GM12878 (cell line): Measurements from ENCODE around the gene CCT6B. TPM values are rescaled to one million over a fixed set of nuclear protein-coding genes. Genes with fewer than 3 reads are reported as not detected.

Experiments used
- ATAC-seq: fragments of 200-7000 bp; cut with Tn5 transposase; 3 replicates; pipeline ENCODE4 v1.9.1; 2020; ENCODE audit warnings: mild to moderate bottlenecking, moderate library complexity
- BruUV-seq: library from RNA; stranded (reverse); fragments of 400-500 nt; replicated peaks from 2 replicates; lab custom pipeline; 2021; lab: Mats Ljungman, UMichigan
- CTCF ChIA-PET: fragments of 300-600 bp; sonication (Branson Sonifier 250); formaldehyde crosslinking; extraction: SDS; loops from one replicate; lab custom pipeline; 2021; ENCODE audit warnings: inconsistent platforms; lab: Yijun Ruan, JAX
- POLR2A ChIA-PET: fragments of 350-600 bp; formaldehyde crosslinking; extraction: SDS; loops from one replicate; lab custom pipeline; 2021; ENCODE audit warnings: inconsistent platforms; lab: Charles Lee
- RAD21 ChIA-PET: fragments of 300-600 bp; sonication (Branson Sonifier 250); formaldehyde crosslinking; loops from one replicate; lab custom pipeline; 2023; ENCODE audit warnings: antibody characterized with exemption; ENCODE audit not compliant: unreplicated experiment; lab: Charles Lee
- SMC1A ChIA-PET: fragments of 300-600 bp; sonication (Branson Sonifier 250); formaldehyde crosslinking; loops from one replicate; lab custom pipeline; 2023; ENCODE audit not compliant: unreplicated experiment, uncharacterized antibody; lab: Charles Lee
- DNase-seq: peaks from one replicate; pipeline ENCODE4 v3.0.0-alpha.2; 2011; ENCODE audit warnings: low read depth, low spot score
- FAIRE-seq: peaks from 3 replicates; lab custom pipeline; 2011; peaks lifted over from hg19 to GRCh38; lab: Jason Lieb, UNC
- H2AFZ ChIP-seq: 2 replicates; pipeline ENCODE4 v1.6.0; 2011; ENCODE audit warnings: low read depth, low read length, control low read depth; ENCODE audit not compliant: control insufficient read depth
- H3K27ac ChIP-seq: 2 replicates; pipeline ENCODE4 v1.5.1; 2011; ENCODE audit warnings: control low read depth; ENCODE audit not compliant: control insufficient read depth, insufficient read depth
- H3K27me3 ChIP-seq, 2 experiments: replicated peaks in 1 of 2; 2 replicates each; pipeline versions ENCODE4 v1.6.0 to v1.6.1; 2011; ENCODE audit warnings: low read length in 1 of 2; ENCODE audit not compliant: control insufficient read depth in 2 of 2, insufficient read depth in 2 of 2
- H3K36me3 ChIP-seq, 2 experiments: 2 replicates each; pipeline ENCODE4 v1.5.1; 2011; ENCODE audit warnings: low read length in 1 of 2; ENCODE audit not compliant: control insufficient read depth in 2 of 2, insufficient read depth in 2 of 2
- H3K4me1 ChIP-seq: 2 replicates; pipeline ENCODE4 v1.6.1; 2011; ENCODE audit warnings: mild to moderate bottlenecking, low read length, moderate library complexity, mixed read lengths; ENCODE audit not compliant: control insufficient read depth, insufficient read depth
- H3K4me2 ChIP-seq: 2 replicates; pipeline ENCODE4 v1.6.0; 2011; ENCODE audit warnings: control low read depth; ENCODE audit not compliant: control insufficient read depth, insufficient read depth
- H3K4me3 ChIP-seq: fragments of 200-600 bp; sonication (generic); 2 replicates; pipeline ENCODE4 v1.5.1; 2016
- H3K79me2 ChIP-seq: 2 replicates; pipeline ENCODE4 v1.6.0; 2011; ENCODE audit warnings: low read length; ENCODE audit not compliant: control insufficient read depth, insufficient read depth
- H3K9ac ChIP-seq: 2 replicates; pipeline ENCODE4 v1.8.0; 2011; ENCODE audit warnings: low read length, control low read depth, mixed read lengths; ENCODE audit not compliant: control insufficient read depth, insufficient read depth
- H3K9me3 ChIP-seq: replicated peaks from 3 replicates; pipeline ENCODE4 v1.5.1; 2011; ENCODE audit warnings: mild to moderate bottlenecking, low read length; ENCODE audit not compliant: control insufficient read depth, insufficient read depth
- H4K20me1 ChIP-seq: 2 replicates; pipeline ENCODE4 v1.6.0; 2011; ENCODE audit not compliant: control insufficient read depth, insufficient read depth
- ASH2L ChIP-seq: fragments of 300-600, 200-600 bp; sonication (generic); IDR thresholded peaks from 2 replicates; pipeline ENCODE4 v1.6.1; 2017; ENCODE audit warnings: low read depth, mild to moderate bottlenecking, borderline replicate concordance
- BCL11A ChIP-seq: IDR thresholded peaks from 2 replicates; pipeline ENCODE4 v1.6.1; 2011; ENCODE audit warnings: low read depth, low read length
- BHLHE40 ChIP-seq, 2 experiments: fragments of 450-650 bp in 1 of 2; IDR thresholded peaks; 2 replicates each; pipeline ENCODE4 v1.6.1; 2011 to 2017; ENCODE audit warnings: low read depth in 2 of 2, borderline replicate concordance in 1 of 2, improper control_type of control experiment in 1 of 2, low read length in 1 of 2, mild to moderate bottlenecking in 1 of 2
- KDM1A ChIP-seq: fragments of 200-600 bp; sonication (generic); IDR thresholded peaks from 2 replicates; pipeline ENCODE4 v1.6.1; 2016; ENCODE audit warnings: borderline replicate concordance
- MXI1 ChIP-seq: fragments of 150-350 bp; IDR thresholded peaks from 2 replicates; pipeline ENCODE4 v1.6.1; 2011; ENCODE audit warnings: low read depth, mild to moderate bottlenecking, inconsistent platforms, low read length, improper control_type of control experiment
- MYC ChIP-seq: IDR thresholded peaks from 2 replicates; pipeline ENCODE4 v1.6.1; 2011; ENCODE audit warnings: mild to moderate bottlenecking, low read length, moderate library complexity, inconsistent platforms; ENCODE audit not compliant: insufficient read depth, insufficient replicate concordance, insufficient read length, severe bottlenecking
- NFIC ChIP-seq: IDR thresholded peaks from 2 replicates; pipeline ENCODE4 v1.6.1; 2012; ENCODE audit warnings: low read depth, mild to moderate bottlenecking, inconsistent platforms, low read length, moderate library complexity
- NRF1 ChIP-seq: conservative IDR thresholded peaks from 2 replicates; pipeline ENCODE4 v1.6.1; 2011; ENCODE audit warnings: mild to moderate bottlenecking, low read depth, low read length, improper control_type of control experiment
- PAX8 ChIP-seq: fragments of 450-650 bp; IDR thresholded peaks from 2 replicates; pipeline ENCODE4 v1.6.1; 2017; ENCODE audit warnings: mild to moderate bottlenecking, moderate library complexity
- SUPT20H ChIP-seq: IDR thresholded peaks from 2 replicates; pipeline ENCODE4 v1.6.1; 2011; ENCODE audit warnings: low read depth, mild to moderate bottlenecking, low read length, moderate library complexity, borderline replicate concordance; ENCODE audit not compliant: control insufficient read depth
- ZNF24 ChIP-seq: fragments of 450-650 bp; IDR thresholded peaks from 2 replicates; pipeline ENCODE4 v1.6.1; 2017; ENCODE audit warnings: antibody characterized with exemption, mild to moderate bottlenecking
- ZZZ3 ChIP-seq: IDR thresholded peaks from 2 replicates; pipeline ENCODE4 v1.6.1; 2011; ENCODE audit warnings: low read depth; ENCODE audit not compliant: control insufficient read depth, insufficient read length
- in situ Hi-C: fragments of 300-500 bp; cut with MboI; formaldehyde crosslinking; loops from 9 replicates; pipeline ENCODE4 v1.14.3; 2018; ENCODE audit warnings: mixed read lengths
- intact Hi-C: fragments of 100-400 bp; cut with micrococcal nuclease; formaldehyde crosslinking; loops from one replicate; pipeline ENCODE4 v1.14.2; 2022; ENCODE audit not compliant: unreplicated experiment
- polyA plus RNA-seq, 11 experiments: library from polyadenylated mRNA; depleted of rRNA in 4 of 11; unstranded in 6 of 11; stranded (reverse) in 5 of 11; fragments of >200 nt; fragmentation: Nextera tagmentation in 4 of 11; fragmentation: Illumina TruSeq in 1 of 11; extraction: Ambion mirVana in 4 of 11; extraction: Trizol in 1 of 11; gene quantifications; 1 replicate in 1 of 11; 2 replicates in 10 of 11; pipeline versions ENCODE4 v1.2.1 to v1.2.3, GENCODE V29; 2011 to 2016; ENCODE audit warnings: inconsistent platforms in 2 of 11, missing spikeins in 2 of 11, low read depth in 1 of 11
- total RNA-seq, 4 experiments: library from RNA; depleted of rRNA in 3 of 4; stranded (reverse); fragments of >200 nt in 3 of 4; fragmentation: Illumina TruSeq in 1 of 4; extraction: Trizol in 1 of 4; gene quantifications; 2 replicates each; pipeline versions ENCODE4 v1.2.1 to v1.2.3, GENCODE V29; 2013 to 2021
- TF ChIP-seq, protein P1 (sequence below): fragments of 450-650 bp; IDR thresholded peaks from 2 replicates; pipeline ENCODE4 v1.6.1; 2017; ENCODE audit warnings: low read depth, mild to moderate bottlenecking, moderate library complexity
- TF ChIP-seq, protein P2 (sequence below): IDR thresholded peaks from 2 replicates; pipeline ENCODE4 v1.6.1; 2011; ENCODE audit warnings: mild to moderate bottlenecking, low read depth, low read length, moderate library complexity; ENCODE audit not compliant: insufficient replicate concordance
- TF ChIP-seq, protein P3 (sequence below): IDR thresholded peaks from 2 replicates; pipeline ENCODE4 v1.6.1; 2012; ENCODE audit warnings: low read length, inconsistent platforms
- TF ChIP-seq, protein P4 (sequence below): fragments of 450-650 bp; IDR thresholded peaks from 2 replicates; pipeline ENCODE4 v1.6.1; 2014; ENCODE audit warnings: mild to moderate bottlenecking

Gene CCT6B
- total and polyA plus RNA-seq, 10 of the 15 experiments (the other 5 are each of a cell fraction or from before 2014, with no cell fraction given): 1.6 to 6.1 (median 2.6) TPM

DNA sequence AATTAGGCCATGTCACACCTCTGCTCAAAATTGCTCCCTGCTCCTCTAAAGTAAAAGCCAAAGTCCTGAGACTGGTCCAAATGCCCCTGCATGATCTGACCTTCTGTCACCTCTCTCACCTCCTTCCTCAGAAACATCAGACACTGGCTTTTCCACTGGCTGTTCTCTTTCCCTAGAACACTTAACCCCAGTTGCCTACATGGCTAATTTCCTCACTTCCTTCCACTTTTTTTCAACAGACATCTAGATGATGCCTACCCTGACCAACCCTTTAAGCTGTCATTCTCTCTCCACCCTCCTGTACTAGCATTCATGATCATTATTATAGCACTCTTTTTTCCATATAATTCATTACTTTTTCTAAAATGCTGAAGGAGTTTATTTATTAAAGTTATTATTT lies 31.0 kb downstream of the CCT6B start:
- Histone ChIP-seq H3K9me3 (no peaks in the 10 kb centered on the region), H4K20me1 (no peaks in the 10 kb centered on the region), H3K27ac (no peak overlapping the region), H3K4me1 (no peaks in the 10 kb centered on the region), H3K36me3 (no peaks in the 10 kb centered on the region), H2AFZ (no peak overlapping the region), H3K4me3 (no peak overlapping the region), H3K79me2 (no peaks in the 10 kb centered on the region), H3K9ac (no peak overlapping the region), H3K4me2 (no peak overlapping the region), H3K27me3 (no peaks in the 10 kb centered on the region)
- intact Hi-C loops: no loop called here
- in situ Hi-C loops: no loop called here
- ChIA-PET CTCF (no interaction called here), SMC1A (no interaction called here), POLR2A (no interaction called here), RAD21 (no interaction called here)
- BruUV-seq: no TSS peak
- ATAC-seq: no peak
- DNase-seq: no peak
- no peak for FAIRE-seq
- TF ChIP-seq KDM1A (no peak), SUPT20H (no peak), ASH2L (no peak), MXI1 (no peak), ZNF24 (no peak), BHLHE40 (IDR thresholded peaks at IDR 0.05; ENCODE audit: borderline replicate concordance in 1 of 2, low read depth in 2 of 2, low read length in 1 of 2) (no peak), PAX8 (no peak), MYC (no peak), NFIC (no peak), ZZZ3 (no peak), NRF1 (no peak), BCL11A (no peak)
- TF ChIP-seq, protein P1, sequence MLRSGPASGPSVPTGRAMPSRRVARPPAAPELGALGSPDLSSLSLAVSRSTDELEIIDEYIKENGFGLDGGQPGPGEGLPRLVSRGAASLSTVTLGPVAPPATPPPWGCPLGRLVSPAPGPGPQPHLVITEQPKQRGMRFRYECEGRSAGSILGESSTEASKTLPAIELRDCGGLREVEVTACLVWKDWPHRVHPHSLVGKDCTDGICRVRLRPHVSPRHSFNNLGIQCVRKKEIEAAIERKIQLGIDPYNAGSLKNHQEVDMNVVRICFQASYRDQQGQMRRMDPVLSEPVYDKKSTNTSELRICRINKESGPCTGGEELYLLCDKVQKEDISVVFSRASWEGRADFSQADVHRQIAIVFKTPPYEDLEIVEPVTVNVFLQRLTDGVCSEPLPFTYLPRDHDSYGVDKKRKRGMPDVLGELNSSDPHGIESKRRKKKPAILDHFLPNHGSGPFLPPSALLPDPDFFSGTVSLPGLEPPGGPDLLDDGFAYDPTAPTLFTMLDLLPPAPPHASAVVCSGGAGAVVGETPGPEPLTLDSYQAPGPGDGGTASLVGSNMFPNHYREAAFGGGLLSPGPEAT: no peak
- TF ChIP-seq, protein P2, sequence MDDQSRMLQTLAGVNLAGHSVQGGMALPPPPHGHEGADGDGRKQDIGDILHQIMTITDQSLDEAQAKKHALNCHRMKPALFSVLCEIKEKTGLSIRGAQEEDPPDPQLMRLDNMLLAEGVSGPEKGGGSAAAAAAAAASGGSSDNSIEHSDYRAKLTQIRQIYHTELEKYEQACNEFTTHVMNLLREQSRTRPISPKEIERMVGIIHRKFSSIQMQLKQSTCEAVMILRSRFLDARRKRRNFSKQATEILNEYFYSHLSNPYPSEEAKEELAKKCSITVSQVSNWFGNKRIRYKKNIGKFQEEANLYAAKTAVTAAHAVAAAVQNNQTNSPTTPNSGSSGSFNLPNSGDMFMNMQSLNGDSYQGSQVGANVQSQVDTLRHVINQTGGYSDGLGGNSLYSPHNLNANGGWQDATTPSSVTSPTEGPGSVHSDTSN: no peak
- TF ChIP-seq, protein P3, sequence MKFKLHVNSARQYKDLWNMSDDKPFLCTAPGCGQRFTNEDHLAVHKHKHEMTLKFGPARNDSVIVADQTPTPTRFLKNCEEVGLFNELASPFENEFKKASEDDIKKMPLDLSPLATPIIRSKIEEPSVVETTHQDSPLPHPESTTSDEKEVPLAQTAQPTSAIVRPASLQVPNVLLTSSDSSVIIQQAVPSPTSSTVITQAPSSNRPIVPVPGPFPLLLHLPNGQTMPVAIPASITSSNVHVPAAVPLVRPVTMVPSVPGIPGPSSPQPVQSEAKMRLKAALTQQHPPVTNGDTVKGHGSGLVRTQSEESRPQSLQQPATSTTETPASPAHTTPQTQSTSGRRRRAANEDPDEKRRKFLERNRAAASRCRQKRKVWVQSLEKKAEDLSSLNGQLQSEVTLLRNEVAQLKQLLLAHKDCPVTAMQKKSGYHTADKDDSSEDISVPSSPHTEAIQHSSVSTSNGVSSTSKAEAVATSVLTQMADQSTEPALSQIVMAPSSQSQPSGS: no peak
- TF ChIP-seq, protein P4, sequence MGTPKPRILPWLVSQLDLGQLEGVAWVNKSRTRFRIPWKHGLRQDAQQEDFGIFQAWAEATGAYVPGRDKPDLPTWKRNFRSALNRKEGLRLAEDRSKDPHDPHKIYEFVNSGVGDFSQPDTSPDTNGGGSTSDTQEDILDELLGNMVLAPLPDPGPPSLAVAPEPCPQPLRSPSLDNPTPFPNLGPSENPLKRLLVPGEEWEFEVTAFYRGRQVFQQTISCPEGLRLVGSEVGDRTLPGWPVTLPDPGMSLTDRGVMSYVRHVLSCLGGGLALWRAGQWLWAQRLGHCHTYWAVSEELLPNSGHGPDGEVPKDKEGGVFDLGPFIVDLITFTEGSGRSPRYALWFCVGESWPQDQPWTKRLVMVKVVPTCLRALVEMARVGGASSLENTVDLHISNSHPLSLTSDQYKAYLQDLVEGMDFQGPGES: no peak
